Mesenchymal stem cell (in vitro differentiated cells and primary cell): Measurements from ENCODE around the gene DPYD.

ENCODE experiments used
- DNase-seq: peaks from one replicate; pipeline ENCODE4 v3.0.0-alpha.2; 2013
- H2AFZ ChIP-seq: one replicate; pipeline ENCODE4 v1.6.1; 2013; ENCODE audit warnings: low read depth, mild to moderate bottlenecking, control low read depth, inconsistent platforms, low read length, moderate library complexity
- H2AK5ac ChIP-seq: 2 replicates; pipeline ENCODE4 v1.6.1; 2013; ENCODE audit warnings: low read length, moderate library complexity, mild to moderate bottlenecking, inconsistent platforms; ENCODE audit not compliant: severe bottlenecking
- H2BK120ac ChIP-seq: one replicate; pipeline ENCODE4 v1.6.1; 2013; ENCODE audit warnings: low read depth, mild to moderate bottlenecking, inconsistent platforms, low read length, moderate library complexity
- H2BK12ac ChIP-seq, 2 experiments: one replicate each; pipeline ENCODE4 v1.6.1; 2013; ENCODE audit warnings: inconsistent platforms in 2 of 2, low read length in 2 of 2, mild to moderate bottlenecking in 2 of 2, moderate library complexity in 2 of 2, control low read depth in 1 of 2
- H2BK15ac ChIP-seq: one replicate; pipeline ENCODE4 v1.6.1; 2013; ENCODE audit warnings: mild to moderate bottlenecking, low read depth, inconsistent platforms; ENCODE audit not compliant: poor library complexity, severe bottlenecking
- H2BK5ac ChIP-seq: 2 replicates; pipeline ENCODE4 v1.6.1; 2013; ENCODE audit warnings: low read depth, mild to moderate bottlenecking, low read length, control low read depth, inconsistent platforms; ENCODE audit not compliant: poor library complexity, severe bottlenecking
- H3K14ac ChIP-seq, 2 experiments: one replicate each; pipeline ENCODE4 v1.6.1; 2013; ENCODE audit warnings: inconsistent platforms in 2 of 2, low read length in 2 of 2, control low read depth in 1 of 2, mild to moderate bottlenecking in 1 of 2, moderate library complexity in 1 of 2
- H3K18ac ChIP-seq, 2 experiments: one replicate each; pipeline ENCODE4 v1.6.1; 2013; ENCODE audit warnings: inconsistent platforms in 2 of 2, low read length in 2 of 2, control low read depth in 1 of 2, low read depth in 1 of 2, mild to moderate bottlenecking in 1 of 2
- H3K23ac ChIP-seq, 2 experiments: one replicate each; pipeline ENCODE4 v1.6.1; 2013; ENCODE audit warnings: inconsistent platforms in 2 of 2, low read length in 2 of 2, mild to moderate bottlenecking in 2 of 2, moderate library complexity in 2 of 2, control low read depth in 1 of 2
- H3K27ac ChIP-seq: 2 replicates; pipeline ENCODE4 v1.5.1; 2013; ENCODE audit warnings: mild to moderate bottlenecking, moderate library complexity, low read length, control low read depth, inconsistent platforms; ENCODE audit not compliant: poor library complexity, severe bottlenecking
- H3K27me3 ChIP-seq, 2 experiments: 2 replicates each; pipeline versions ENCODE4 v1.6.1 to v1.7.0; 2013; ENCODE audit warnings: low read length in 2 of 2, mild to moderate bottlenecking in 2 of 2, moderate library complexity in 2 of 2, control low read depth in 1 of 2, inconsistent platforms in 1 of 2; ENCODE audit not compliant: control insufficient read depth in 1 of 2, insufficient read depth in 1 of 2
- H3K36me3 ChIP-seq, 2 experiments: 2 replicates each; pipeline versions ENCODE4 v1.6.1 to v1.7.0; 2013; ENCODE audit warnings: low read length in 2 of 2, control low read depth in 1 of 2, inconsistent platforms in 1 of 2, low read depth in 1 of 2, mild to moderate bottlenecking in 1 of 2; ENCODE audit not compliant: insufficient read depth in 2 of 2, control insufficient read depth in 1 of 2
- H3K4ac ChIP-seq, 2 experiments: one replicate each; pipeline ENCODE4 v1.6.1; 2013; ENCODE audit warnings: inconsistent platforms in 2 of 2, low read length in 2 of 2, mild to moderate bottlenecking in 2 of 2, moderate library complexity in 2 of 2, control low read depth in 1 of 2, low read depth in 1 of 2
- H3K4me1 ChIP-seq: 2 replicates; pipeline ENCODE4 v1.6.1; 2013; ENCODE audit warnings: low read depth, low read length, control low read depth; ENCODE audit not compliant: control insufficient read depth, insufficient read depth
- H3K4me2 ChIP-seq: 2 replicates; pipeline ENCODE4 v1.6.1; 2013; ENCODE audit warnings: low read length, mild to moderate bottlenecking, inconsistent platforms; ENCODE audit not compliant: poor library complexity, severe bottlenecking
- H3K4me3 ChIP-seq, 2 experiments: 2 replicates each; pipeline versions ENCODE4 v1.5.1 to v1.7.0; 2013; ENCODE audit warnings: low read length in 2 of 2, mild to moderate bottlenecking in 2 of 2, control low read depth in 1 of 2, low read depth in 1 of 2; ENCODE audit not compliant: insufficient read depth in 1 of 2
- H3K79me1 ChIP-seq: replicated peaks from 2 replicates; pipeline ENCODE4 v1.6.1; 2013; ENCODE audit warnings: mild to moderate bottlenecking, control low read depth, low read length, inconsistent platforms; ENCODE audit not compliant: poor library complexity, severe bottlenecking
- H3K9ac ChIP-seq: 2 replicates; pipeline ENCODE4 v1.7.0; 2013; ENCODE audit warnings: mild to moderate bottlenecking, low read length, moderate library complexity
- H3K9me3 ChIP-seq: 2 replicates; pipeline ENCODE4 v1.7.0; 2013; ENCODE audit warnings: mild to moderate bottlenecking, low read length; ENCODE audit not compliant: control insufficient read depth
- H4K8ac ChIP-seq: one replicate; pipeline ENCODE4 v1.6.1; 2013; ENCODE audit warnings: inconsistent platforms, mild to moderate bottlenecking, low read length, moderate library complexity
- H4K91ac ChIP-seq: one replicate; pipeline ENCODE4 v1.6.1; 2013; ENCODE audit warnings: mild to moderate bottlenecking, low read length, inconsistent platforms
- whole genome bisulfite sequencing: methylation state at CpG from one replicate; pipeline ENCODE4 v1.1.7; 2013; ENCODE audit warnings: mixed read lengths; 5-methylcytosine and 5-hydroxymethylcytosine counted together

Gene DPYD

DNA sequence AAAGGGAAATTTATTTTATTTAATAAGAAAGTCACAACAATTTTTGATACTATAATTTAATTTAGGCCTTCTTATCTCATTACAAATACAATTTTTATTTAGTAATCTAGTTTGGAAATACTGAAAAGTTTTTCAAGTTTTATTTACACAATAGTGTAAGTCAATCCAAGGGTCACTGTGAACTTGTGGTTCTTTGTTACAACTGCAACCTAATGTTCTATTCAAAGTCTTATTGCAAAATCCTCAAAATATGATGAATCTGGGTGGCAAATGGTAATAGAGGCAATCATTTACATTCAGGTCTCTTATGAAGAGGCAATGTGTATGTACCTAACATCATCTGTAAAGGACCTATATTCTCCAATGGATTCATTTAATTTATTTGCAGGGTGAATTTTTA is 421.2 kb downstream of the DPYD start:
- no peak for DNase-seq
- Histone ChIP-seq H4K91ac (no peak overlapping the region), H3K18ac (no peak overlapping the region), H2BK12ac (no peak overlapping the region), H3K79me1 (no peaks in the 10 kb centered on the region), H3K23ac (no peak overlapping the region), H3K27ac (no peak overlapping the region), H3K9me3 (no peaks in the 10 kb centered on the region), H2BK15ac (no peak overlapping the region), H3K4ac (no peak overlapping the region), H3K27me3 (no peaks in the 10 kb centered on the region), H3K14ac (no peak overlapping the region), H3K4me1 (no peaks in the 10 kb centered on the region), H2AFZ (no peak overlapping the region), H3K4me2 (no peak overlapping the region), H4K8ac (no peak overlapping the region), H3K36me3 (no peaks in the 10 kb centered on the region), H3K4me3 (no peak overlapping the region), H2BK120ac (no peak overlapping the region), H2AK5ac (no peak overlapping the region), H3K9ac (no peak overlapping the region), H2BK5ac (no peak overlapping the region)

DNA sequence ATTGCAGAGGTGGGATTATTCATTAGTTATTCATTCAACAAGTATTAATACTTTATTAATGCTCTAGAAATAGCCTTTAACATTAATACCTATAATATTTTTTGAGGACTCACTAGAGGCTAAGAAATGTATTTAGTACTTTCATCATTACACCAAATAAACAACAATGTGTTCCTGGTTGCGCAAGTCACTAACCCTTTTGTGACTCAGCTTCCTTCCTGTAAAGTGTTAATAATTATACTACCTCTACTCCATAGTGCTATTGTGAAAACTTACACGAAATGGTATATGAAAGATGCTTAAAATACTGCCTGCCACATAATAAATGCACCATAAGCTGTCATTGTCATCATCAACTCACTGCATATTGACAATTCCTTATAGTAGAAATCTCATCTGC is 431.0 kb downstream of the DPYD start:
- Histone ChIP-seq H2AFZ (no peak overlapping the region), H3K4me2 (no peak overlapping the region), H2BK120ac (no peak overlapping the region), H3K4ac (no peak overlapping the region), H3K14ac (no peak overlapping the region), H3K27me3 (no peaks in the 10 kb centered on the region), H2BK15ac (no peak overlapping the region), H3K18ac (no peak overlapping the region), H2BK12ac (no peak overlapping the region), H3K36me3 (no peaks in the 10 kb centered on the region), H3K23ac (no peak overlapping the region), H3K9ac (no peak overlapping the region), H3K27ac (no peak overlapping the region), H3K79me1 (no peaks in the 10 kb centered on the region), H3K4me3 (no peak overlapping the region), H2BK5ac (no peak overlapping the region), H3K4me1 (no peaks in the 10 kb centered on the region), H4K8ac (no peak overlapping the region), H3K9me3 (no peaks in the 10 kb centered on the region), H2AK5ac (no peak overlapping the region), H4K91ac (no peak overlapping the region)
- peak; percentile 49 for DNase-seq
- 26% methylated on average over 2 of the region's 2 CpGs for WGBS

- H3K4ac ChIP-seq, result no peak overlapping the region
- H2BK120ac ChIP-seq, result no peak overlapping the region
- no peak overlapping the region for H2BK15ac ChIP-seq
- no peak overlapping the region for H3K23ac ChIP-seq
- H2BK5ac ChIP-seq, result no peak overlapping the region
- no peak overlapping the region for H3K18ac ChIP-seq
- WGBS, result 83% methylated on average over 1 of the region's 2 CpGs
- no peak overlapping the region for H2BK12ac ChIP-seq
- no peak overlapping the region for H3K27ac ChIP-seq
- H3K14ac ChIP-seq, result no peak overlapping the region
- H3K4me3 ChIP-seq, result no peak overlapping the region
- no peak overlapping the region for H3K4me2 ChIP-seq
- no peaks in the 10 kb centered on the region for H3K27me3 ChIP-seq
- H4K8ac ChIP-seq, result no peak overlapping the region
- no peaks in the 10 kb centered on the region for H3K9me3 ChIP-seq
- no peak overlapping the region for H2AK5ac ChIP-seq
- no peak overlapping the region for H4K91ac ChIP-seq
- no peaks in the 10 kb centered on the region for H3K36me3 ChIP-seq
- no peak overlapping the region for H3K9ac ChIP-seq
- H3K79me1 ChIP-seq, result no peaks in the 10 kb centered on the region
- H3K4me1 ChIP-seq, result no peaks in the 10 kb centered on the region
- H2AFZ ChIP-seq, result no peak overlapping the region
- no peak for DNase-seq
Measured at GRCh38 chr1:97488530-97488929, 432.3 kb downstream of the DPYD start.

DNA sequence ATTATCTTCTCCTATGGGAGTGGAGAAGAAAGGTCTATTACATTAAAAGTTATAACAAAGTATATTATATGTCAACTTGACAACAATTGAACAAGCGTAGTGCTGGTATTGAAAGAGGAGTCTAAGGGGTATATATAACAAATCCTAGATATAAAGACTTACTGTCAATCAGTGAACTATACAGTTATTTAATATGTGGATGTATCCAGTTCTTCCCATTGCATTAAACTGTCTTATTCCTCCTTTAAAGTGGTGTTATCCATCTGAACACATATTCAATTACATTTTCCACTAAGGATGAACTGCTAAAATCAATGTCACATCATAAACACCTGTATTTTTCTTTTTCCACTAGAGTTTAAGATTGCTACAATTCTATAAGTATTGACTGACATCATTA is 438.8 kb downstream of the DPYD start:
- Histone ChIP-seq H3K9me3 (peaks cover 4% of the 10 kb centered on the region), H3K4me1 (no peaks in the 10 kb centered on the region), H3K27ac (no peak overlapping the region), H2BK12ac (no peak overlapping the region), H3K36me3 (no peaks in the 10 kb centered on the region), H3K4ac (no peak overlapping the region), H3K14ac (no peak overlapping the region), H2AK5ac (no peak overlapping the region), H2AFZ (no peak overlapping the region), H2BK5ac (no peak overlapping the region), H2BK15ac (no peak overlapping the region), H4K91ac (no peak overlapping the region), H3K27me3 (no peaks in the 10 kb centered on the region), H4K8ac (no peak overlapping the region), H3K4me3 (no peak overlapping the region), H3K4me2 (no peak overlapping the region), H2BK120ac (no peak overlapping the region), H3K18ac (no peak overlapping the region), H3K23ac (no peak overlapping the region), H3K9ac (no peak overlapping the region), H3K79me1 (no peaks in the 10 kb centered on the region)
- DNase-seq, result no peak
- no CpG with 5 or more reads among the region's 1 CpG for WGBS
